Osteocyte (in vitro differentiated cells): ENCODE measurements around the gene CLCNKB. TPM values are rescaled to one million over a fixed set of nuclear protein-coding genes. Genes with fewer than 3 reads are reported as not detected.

Experiments
- DNase-seq: peaks from one replicate; pipeline ENCODE4 v3.0.0; 2021; ENCODE audit warnings: mixed read lengths; ENCODE audit not compliant: unreplicated experiment; ENCODE audit errors: extremely low spot score
- H3K27ac Mint-ChIP-seq: one replicate; pipeline ENCODE4 v1.8.0; 2021; ENCODE audit warnings: mild to moderate bottlenecking, mixed read lengths; ENCODE audit not compliant: unreplicated experiment
- H3K27me3 Mint-ChIP-seq: one replicate; pipeline ENCODE4 v1.8.0; 2021; ENCODE audit warnings: mixed read lengths; ENCODE audit not compliant: unreplicated experiment
- H3K36me3 Mint-ChIP-seq: one replicate; pipeline ENCODE4 v1.8.0; 2021; ENCODE audit warnings: mixed read lengths; ENCODE audit not compliant: unreplicated experiment
- H3K4me1 Mint-ChIP-seq: one replicate; pipeline ENCODE4 v1.8.0; 2021; ENCODE audit warnings: mixed read lengths; ENCODE audit not compliant: unreplicated experiment
- H3K4me3 Mint-ChIP-seq: one replicate; pipeline ENCODE4 v1.8.0; 2021; ENCODE audit warnings: mild to moderate bottlenecking, moderate library complexity, mixed read lengths; ENCODE audit not compliant: unreplicated experiment
- H3K9me3 Mint-ChIP-seq: one replicate; pipeline ENCODE4 v1.8.0; 2021; ENCODE audit warnings: mixed read lengths; ENCODE audit not compliant: unreplicated experiment
- long read RNA-seq: library from polyadenylated mRNA; unstranded; transcript quantifications from one replicate; pipeline ENCODE4 v2.0.0, GENCODE V29; 2021
- total RNA-seq: library from RNA; stranded (reverse); gene quantifications from 2 replicates; pipeline ENCODE4 v1.2.1, GENCODE V29; 2021
- TF ChIP-seq, protein P1 (sequence below): fragments of 200-600 bp; sonication (generic); IDR thresholded peaks from 2 replicates; pipeline ENCODE4 v1.5.0; 2021; ENCODE audit warnings: antibody characterized with exemption, mild to moderate bottlenecking, moderate library complexity

The CLCNKB gene
- total RNA-seq = 0.34 TPM in 1 of 2 replicates, not detected in the other
- long read RNA-seq, partial matches to known transcripts = 0 of 1 reads
- long read RNA-seq, other reads (novel, unspliced or antisense) = 1 of 1 reads

DNA sequence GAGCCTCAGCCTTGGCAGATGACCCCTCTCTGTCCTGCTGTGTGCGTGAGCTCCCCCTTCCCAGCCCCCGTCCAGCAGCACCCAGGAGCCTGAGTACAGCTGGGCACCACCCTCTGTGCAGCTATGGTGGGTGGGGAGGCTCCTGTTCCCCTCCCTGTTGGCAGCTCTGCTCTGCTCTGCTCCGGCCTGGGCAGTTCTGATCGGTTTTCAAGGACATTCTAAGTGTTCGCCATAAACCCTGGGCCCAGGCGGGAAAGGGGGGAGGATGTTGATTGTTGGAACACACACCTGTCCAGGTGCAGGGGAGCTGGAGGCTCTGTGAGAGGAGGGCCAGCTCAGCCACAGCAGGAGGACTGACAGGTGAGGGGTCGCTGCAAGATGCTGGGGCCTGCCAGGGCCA lies at the start of gene CLCNKB:
TSS of gene CLCNKB (plus strand) at position 262 of the 400 bp plus-strand sequence. CDS start 711 bp downstream, outside the sequence.
- Mint-ChIP-seq H3K4me1 (no peaks in the 10 kb centered on the region), H3K9me3 (no peaks in the 10 kb centered on the region), H3K4me3 (no peak within 1 kb of the TSS), H3K27ac (no peak within 1 kb of the TSS), H3K36me3 (no peaks in the 10 kb centered on the region), H3K27me3 (no peaks in the 10 kb centered on the region)
- TF ChIP-seq, protein P1, sequence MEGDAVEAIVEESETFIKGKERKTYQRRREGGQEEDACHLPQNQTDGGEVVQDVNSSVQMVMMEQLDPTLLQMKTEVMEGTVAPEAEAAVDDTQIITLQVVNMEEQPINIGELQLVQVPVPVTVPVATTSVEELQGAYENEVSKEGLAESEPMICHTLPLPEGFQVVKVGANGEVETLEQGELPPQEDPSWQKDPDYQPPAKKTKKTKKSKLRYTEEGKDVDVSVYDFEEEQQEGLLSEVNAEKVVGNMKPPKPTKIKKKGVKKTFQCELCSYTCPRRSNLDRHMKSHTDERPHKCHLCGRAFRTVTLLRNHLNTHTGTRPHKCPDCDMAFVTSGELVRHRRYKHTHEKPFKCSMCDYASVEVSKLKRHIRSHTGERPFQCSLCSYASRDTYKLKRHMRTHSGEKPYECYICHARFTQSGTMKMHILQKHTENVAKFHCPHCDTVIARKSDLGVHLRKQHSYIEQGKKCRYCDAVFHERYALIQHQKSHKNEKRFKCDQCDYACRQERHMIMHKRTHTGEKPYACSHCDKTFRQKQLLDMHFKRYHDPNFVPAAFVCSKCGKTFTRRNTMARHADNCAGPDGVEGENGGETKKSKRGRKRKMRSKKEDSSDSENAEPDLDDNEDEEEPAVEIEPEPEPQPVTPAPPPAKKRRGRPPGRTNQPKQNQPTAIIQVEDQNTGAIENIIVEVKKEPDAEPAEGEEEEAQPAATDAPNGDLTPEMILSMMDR = no peak
- no peak for DNase-seq

DNA sequence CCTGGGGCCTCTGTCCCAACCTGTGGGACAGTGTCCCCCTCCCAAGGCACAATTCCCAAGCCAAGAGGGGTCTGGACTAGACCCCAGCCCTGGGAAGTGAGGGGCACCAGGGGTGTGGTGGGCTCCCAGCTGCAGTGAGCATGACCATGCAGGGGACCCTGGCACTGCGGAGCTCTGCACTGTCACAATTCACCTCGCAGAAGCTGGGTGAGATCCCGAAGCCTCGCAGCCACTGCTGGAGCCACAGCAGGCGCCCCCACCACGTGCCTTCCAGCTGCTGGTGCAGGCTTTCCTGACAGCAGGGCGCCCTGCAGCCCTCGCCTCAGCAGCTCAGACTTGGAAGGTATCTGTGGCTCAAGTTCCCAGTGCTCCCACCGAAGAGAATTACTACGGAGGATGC lies 49.5 kb upstream of the CLCNKB start:
- Mint-ChIP-seq H3K4me1 (no peaks in the 10 kb centered on the region), H3K36me3 (no peaks in the 10 kb centered on the region), H3K27me3 (peaks cover 7% of the 10 kb centered on the region), H3K27ac (no peak overlapping the region), H3K4me3 (no peak overlapping the region), H3K9me3 (no peaks in the 10 kb centered on the region)
- TF ChIP-seq, protein P1 = no peak
- no peak for DNase-seq

DNA sequence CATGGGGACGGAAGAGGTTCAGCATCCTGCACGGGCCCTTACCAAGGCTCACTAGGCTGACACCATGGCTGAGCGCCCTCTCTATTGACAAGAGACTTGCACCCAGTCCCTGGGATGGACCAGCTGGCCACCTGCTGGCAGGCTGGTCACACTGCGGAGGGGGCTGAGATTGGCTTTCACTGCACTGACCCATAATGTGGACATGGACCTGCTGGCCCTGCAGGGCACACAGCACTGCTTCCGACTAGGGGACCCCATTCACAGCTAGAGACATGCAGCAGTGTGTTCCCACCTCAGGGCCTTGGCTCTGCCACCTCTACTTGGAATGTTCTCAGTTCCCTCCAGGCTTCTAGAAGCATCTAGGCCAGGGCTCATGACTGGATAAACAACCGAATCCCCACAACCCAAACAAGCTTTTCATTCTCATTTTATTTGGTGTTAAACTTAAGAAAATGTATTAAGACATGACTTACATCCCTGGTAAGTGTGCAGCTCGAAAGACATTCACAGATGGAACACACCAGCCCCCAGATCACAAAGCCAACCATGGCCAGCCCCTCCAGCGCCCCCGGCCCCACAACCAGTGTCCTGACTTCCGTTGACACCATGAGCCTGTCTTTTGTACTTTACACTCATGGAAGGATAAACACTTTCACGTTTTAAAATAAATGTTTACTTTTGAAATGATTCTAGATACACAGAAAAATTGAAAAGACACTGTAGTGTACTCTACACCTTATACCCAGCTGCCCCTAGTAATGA lies 48.8 kb upstream of the CLCNKB start:
- TF ChIP-seq, protein P1 = peak; percentile 81
- DNase-seq = peak; percentile 89
- Mint-ChIP-seq H3K36me3 (no peaks in the 10 kb centered on the region), H3K27ac (no peak overlapping the region), H3K9me3 (no peaks in the 10 kb centered on the region), H3K4me3 (no peak overlapping the region), H3K27me3 (peaks cover 7% of the 10 kb centered on the region), H3K4me1 (no peaks in the 10 kb centered on the region)

DNA sequence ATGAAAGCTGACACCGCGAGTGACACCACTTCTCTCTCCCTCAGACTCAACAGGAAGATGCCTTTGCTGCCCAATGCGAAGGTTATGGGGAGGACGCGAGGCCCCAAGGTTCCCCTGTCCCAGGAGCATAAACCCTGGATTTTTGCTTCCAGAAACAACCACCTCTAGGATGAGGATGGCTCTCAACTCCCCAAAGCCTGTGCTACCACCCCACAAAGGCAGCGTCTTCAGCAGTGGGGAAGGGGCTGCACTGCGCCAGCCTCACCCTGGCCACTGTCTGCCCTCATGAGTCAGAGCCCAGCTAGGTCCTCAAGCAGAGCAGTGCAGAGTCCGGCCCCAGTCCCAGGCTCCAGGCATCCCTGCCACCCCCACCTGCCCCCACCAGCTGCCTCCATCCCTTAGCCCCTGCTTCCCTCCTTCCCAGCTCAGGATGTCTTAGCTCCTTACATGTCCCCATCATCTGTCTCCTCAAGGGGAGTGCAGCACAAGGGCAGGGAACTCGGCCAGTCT lies 46.5 kb upstream of the CLCNKB start:
- no peaks in the 10 kb centered on the region for H3K36me3 Mint-ChIP-seq
- no peak for DNase-seq
- H3K27me3 Mint-ChIP-seq = peaks cover 7% of the 10 kb centered on the region
- H3K4me1 Mint-ChIP-seq = no peaks in the 10 kb centered on the region
- H3K27ac Mint-ChIP-seq = no peak overlapping the region
- H3K4me3 Mint-ChIP-seq = no peak overlapping the region
- TF ChIP-seq, protein P1 = no peak
- no peaks in the 10 kb centered on the region for H3K9me3 Mint-ChIP-seq

DNA sequence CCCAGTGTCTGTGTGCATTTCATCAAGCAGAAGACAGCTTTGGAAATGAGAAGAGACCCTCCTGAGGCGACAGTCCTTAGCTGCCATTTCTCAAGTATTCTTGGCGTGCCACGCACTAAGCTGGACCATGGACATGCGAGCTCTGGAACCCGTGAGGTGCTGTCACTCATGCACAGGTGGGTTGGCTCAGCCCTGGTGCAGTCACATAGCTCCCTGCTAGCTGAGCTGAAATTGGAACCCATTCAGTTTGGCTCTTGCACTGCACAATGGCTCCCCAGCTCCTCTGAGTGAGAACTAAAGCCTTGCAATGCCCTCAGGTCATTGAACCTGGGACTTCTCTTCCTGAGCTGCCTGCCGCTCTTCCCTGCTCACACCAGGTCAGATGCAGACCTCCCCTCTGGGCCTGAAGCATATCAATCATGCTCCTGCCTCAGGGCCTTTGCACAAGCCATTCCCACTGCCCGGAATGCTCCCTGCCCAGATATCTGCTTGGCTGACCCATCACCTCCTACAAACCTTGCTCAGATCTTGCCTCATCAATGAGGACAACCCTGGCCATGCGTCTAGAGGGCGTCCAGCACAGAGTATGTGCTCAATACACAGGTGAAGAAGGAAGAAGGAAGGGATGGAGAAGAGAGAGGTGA lies 45.8 kb upstream of the CLCNKB start:
- H3K36me3 Mint-ChIP-seq = no peaks in the 10 kb centered on the region
- no peak overlapping the region for H3K27ac Mint-ChIP-seq
- peaks cover 7% of the 10 kb centered on the region for H3K27me3 Mint-ChIP-seq
- no peak overlapping the region for H3K4me3 Mint-ChIP-seq
- no peaks in the 10 kb centered on the region for H3K4me1 Mint-ChIP-seq
- TF ChIP-seq, protein P1 = no peak
- DNase-seq = no peak
- H3K9me3 Mint-ChIP-seq = no peaks in the 10 kb centered on the region
